Natural killer cell (primary cell): ENCODE measurements around the gene PCYT1B. TPM values are rescaled to one million over a fixed set of nuclear protein-coding genes. Genes with fewer than 3 reads are reported as not detected.
"Not testable (repeated sequence)": the region's sequence is repeated elsewhere in the genome, so short reads cannot be mapped to it uniquely, and the experiment has no call there.

Source experiments
- ATAC-seq, 3 donors: fragments of 150-1000 bp in 2 of 3; fragments of 200-7000 bp in 1 of 3; cut with Tn5 transposase; 1 replicate in 1 of 3; 2 replicates in 2 of 3; pipeline ENCODE4 v1.10.0; 2021; ENCODE audit warnings: mild to moderate bottlenecking in 2 of 3, moderate library complexity in 2 of 3
- DNase-seq, 2 donors: peaks; one replicate each; pipeline versions ENCODE4 v3.0.0 to v3.0.0-alpha.2; 2013 to 2021; ENCODE audit warnings: mixed read lengths in 1 of 2
- H3K27ac ChIP-seq: one replicate; pipeline ENCODE4 v1.5.1; 2013; ENCODE audit warnings: mild to moderate bottlenecking, low read length
- H3K27me3 ChIP-seq: one replicate; pipeline ENCODE4 v1.6.1; 2013; ENCODE audit warnings: low read length; ENCODE audit not compliant: control insufficient read depth, insufficient read depth
- H3K36me3 ChIP-seq: one replicate; pipeline ENCODE4 v1.6.1; 2013; ENCODE audit warnings: low read length; ENCODE audit not compliant: control insufficient read depth, insufficient read depth
- H3K4me1 ChIP-seq: one replicate; pipeline ENCODE4 v1.6.1; 2013; ENCODE audit warnings: low read length; ENCODE audit not compliant: control insufficient read depth, insufficient read depth
- H3K4me3 ChIP-seq: one replicate; pipeline ENCODE4 v1.5.1; 2013; ENCODE audit warnings: low read length
- H3K9me3 ChIP-seq: one replicate; pipeline ENCODE4 v1.6.1; 2013; ENCODE audit warnings: low read length; ENCODE audit not compliant: control insufficient read depth, insufficient read depth
- H3K27ac Mint-ChIP-seq, 2 donors: one replicate each; pipeline ENCODE4 v1.8.0; 2022; ENCODE audit warnings: mild to moderate bottlenecking in 2 of 2, mixed read lengths in 2 of 2, moderate library complexity in 1 of 2
- H3K27me3 Mint-ChIP-seq, 2 donors: one replicate each; pipeline ENCODE4 v1.8.0; 2022; ENCODE audit warnings: low read depth in 2 of 2, mixed read lengths in 2 of 2
- H3K36me3 Mint-ChIP-seq: one replicate; pipeline ENCODE4 v1.8.0; 2022; ENCODE audit warnings: mixed read lengths
- H3K4me1 Mint-ChIP-seq, 2 donors: one replicate each; pipeline ENCODE4 v1.8.0; 2022; ENCODE audit warnings: mixed read lengths in 2 of 2
- H3K4me3 Mint-ChIP-seq: one replicate; pipeline ENCODE4 v1.8.0; 2022; ENCODE audit warnings: mild to moderate bottlenecking, moderate library complexity, mixed read lengths
- H3K9me3 Mint-ChIP-seq, 2 donors: one replicate each; pipeline ENCODE4 v1.8.0; 2022; ENCODE audit warnings: mixed read lengths in 2 of 2
- WGBS: methylation state at CpG from one replicate; pipeline ENCODE4 v1.1.7; 2013; ENCODE audit warnings: missing lambda C conversion rate; ENCODE audit not compliant: insufficient coverage; 5-methylcytosine and 5-hydroxymethylcytosine counted together
- intact Hi-C: fragments of 100-400 bp; cut with micrococcal nuclease; formaldehyde crosslinking; loops from one replicate; pipeline ENCODE4 v1.14.2; 2022
- total RNA-seq, 4 donors: library from RNA; stranded (reverse); fragments of 120-200 nt in 1 of 4; gene quantifications; one replicate each; pipeline versions ENCODE4 v1.2.3 to v1.2.4, GENCODE V29; 2013 to 2022
- TF ChIP-seq, protein P1 (sequence below): fragments of 200-600 bp; IDR thresholded peaks from one replicate; pipeline ENCODE4 v1.8.0; 2022; ENCODE audit warnings: antibody characterized with exemption

Gene PCYT1B
- total RNA-seq, 3 donors from 2014 or later (not counting 1 experiment from before 2014, with no cell fraction given) = 0.41 to 0.48 (median 0.42) TPM

DNA sequence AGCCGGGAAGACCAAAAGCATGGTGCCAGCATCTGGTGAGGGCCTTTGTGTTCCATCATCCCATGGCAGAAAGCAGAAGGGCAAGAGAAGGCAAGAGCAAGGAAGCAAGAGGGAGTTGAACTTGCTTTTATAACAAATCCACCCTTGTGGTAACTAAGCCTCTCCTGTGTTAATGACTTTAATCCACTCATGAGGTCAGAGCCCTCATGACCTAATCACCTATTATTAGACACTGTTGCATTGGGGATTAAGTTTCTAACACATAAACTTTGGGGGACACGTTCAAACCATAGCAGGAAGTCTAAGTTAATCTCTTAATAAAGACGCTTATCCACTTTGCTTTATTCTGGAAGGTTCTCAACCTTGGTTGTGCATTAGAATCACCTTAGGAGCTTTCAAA lies 12.5 kb upstream of the PCYT1B start:
- no peak overlapping the region for H3K27ac Mint-ChIP-seq
- WGBS = 87% methylated on average over 3 of the region's 3 CpGs
- Histone ChIP-seq H3K9me3 (no peaks in the 10 kb centered on the region), H3K27me3 (no peaks in the 10 kb centered on the region), H3K27ac (no peak overlapping the region), H3K4me3 (no peak overlapping the region), H3K36me3 (no peaks in the 10 kb centered on the region), H3K4me1 (no peaks in the 10 kb centered on the region)
- TF ChIP-seq, protein P1, sequence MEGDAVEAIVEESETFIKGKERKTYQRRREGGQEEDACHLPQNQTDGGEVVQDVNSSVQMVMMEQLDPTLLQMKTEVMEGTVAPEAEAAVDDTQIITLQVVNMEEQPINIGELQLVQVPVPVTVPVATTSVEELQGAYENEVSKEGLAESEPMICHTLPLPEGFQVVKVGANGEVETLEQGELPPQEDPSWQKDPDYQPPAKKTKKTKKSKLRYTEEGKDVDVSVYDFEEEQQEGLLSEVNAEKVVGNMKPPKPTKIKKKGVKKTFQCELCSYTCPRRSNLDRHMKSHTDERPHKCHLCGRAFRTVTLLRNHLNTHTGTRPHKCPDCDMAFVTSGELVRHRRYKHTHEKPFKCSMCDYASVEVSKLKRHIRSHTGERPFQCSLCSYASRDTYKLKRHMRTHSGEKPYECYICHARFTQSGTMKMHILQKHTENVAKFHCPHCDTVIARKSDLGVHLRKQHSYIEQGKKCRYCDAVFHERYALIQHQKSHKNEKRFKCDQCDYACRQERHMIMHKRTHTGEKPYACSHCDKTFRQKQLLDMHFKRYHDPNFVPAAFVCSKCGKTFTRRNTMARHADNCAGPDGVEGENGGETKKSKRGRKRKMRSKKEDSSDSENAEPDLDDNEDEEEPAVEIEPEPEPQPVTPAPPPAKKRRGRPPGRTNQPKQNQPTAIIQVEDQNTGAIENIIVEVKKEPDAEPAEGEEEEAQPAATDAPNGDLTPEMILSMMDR = no peak
- no peaks in the 10 kb centered on the region for H3K27me3 Mint-ChIP-seq
- H3K4me3 Mint-ChIP-seq = no peak overlapping the region
- H3K9me3 Mint-ChIP-seq = no peaks in the 10 kb centered on the region
- ATAC-seq = no peak
- no peaks in the 10 kb centered on the region for H3K4me1 Mint-ChIP-seq
- intact Hi-C loops = no loop called here
- DNase-seq = no peak
- no peaks in the 10 kb centered on the region for H3K36me3 Mint-ChIP-seq

DNA sequence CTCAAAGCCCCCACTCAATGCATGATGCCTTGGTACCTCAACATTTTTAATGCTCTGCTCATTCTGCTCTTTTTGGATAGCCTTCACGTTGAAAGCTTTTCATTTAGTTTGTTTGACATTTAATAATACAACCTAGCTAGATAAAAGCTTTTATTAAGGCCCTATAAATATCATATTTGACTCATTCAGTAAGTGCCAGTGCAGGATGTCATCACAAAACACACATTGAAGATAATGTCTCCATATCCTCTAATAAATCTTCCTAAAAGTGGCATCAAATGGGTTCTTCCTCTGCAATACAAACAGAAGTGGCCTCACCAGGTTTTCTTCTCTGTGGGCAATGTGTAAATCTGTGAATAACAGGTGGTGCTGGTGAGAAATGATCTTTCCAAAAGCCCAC lies 12.0 kb upstream of the PCYT1B start:
- Histone ChIP-seq H3K4me1 (no peaks in the 10 kb centered on the region), H3K27ac (no peak overlapping the region), H3K27me3 (no peaks in the 10 kb centered on the region), H3K36me3 (no peaks in the 10 kb centered on the region), H3K4me3 (no peak overlapping the region), H3K9me3 (no peaks in the 10 kb centered on the region)
- H3K27ac Mint-ChIP-seq = no peak overlapping the region
- H3K36me3 Mint-ChIP-seq = no peaks in the 10 kb centered on the region
- no CpG with 5 or more reads among the region's 1 CpG for WGBS
- intact Hi-C loops = no loop called here
- H3K4me3 Mint-ChIP-seq = no peak overlapping the region
- H3K4me1 Mint-ChIP-seq = no peaks in the 10 kb centered on the region
- H3K9me3 Mint-ChIP-seq = no peaks in the 10 kb centered on the region
- ATAC-seq (no peak), DNase-seq (no peak)
- TF ChIP-seq, protein P1 = no peak
- no peaks in the 10 kb centered on the region for H3K27me3 Mint-ChIP-seq

DNA sequence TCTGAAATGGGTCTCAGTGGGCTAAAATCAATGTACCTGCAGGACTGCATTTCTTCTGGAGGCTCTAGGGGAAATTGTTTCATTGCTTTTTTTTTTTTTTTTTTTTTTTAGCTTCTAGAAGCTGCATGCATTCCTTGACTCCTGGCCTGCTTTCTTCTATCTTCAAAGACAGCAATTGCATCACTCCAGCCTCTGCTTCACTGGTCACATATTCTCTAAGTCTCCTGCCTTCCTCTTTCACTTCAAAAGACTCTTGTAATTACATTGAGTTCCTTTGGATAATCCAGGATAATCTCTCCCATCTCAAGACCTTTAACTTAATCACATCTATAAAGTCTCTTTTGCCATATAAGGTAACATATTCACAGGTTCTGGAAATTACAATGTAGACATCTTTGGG lies 11.3 kb upstream of the PCYT1B start:
- Histone ChIP-seq H3K4me3 (no peak overlapping the region), H3K27ac (no peak overlapping the region), H3K9me3 (no peaks in the 10 kb centered on the region), H3K4me1 (no peaks in the 10 kb centered on the region), H3K36me3 (no peaks in the 10 kb centered on the region), H3K27me3 (no peaks in the 10 kb centered on the region)
- DNase-seq = no peak
- Mint-ChIP-seq H3K27ac (no peak overlapping the region), H3K4me1 (no peaks in the 10 kb centered on the region), H3K36me3 (no peaks in the 10 kb centered on the region), H3K4me3 (no peak overlapping the region), H3K9me3 (no peaks in the 10 kb centered on the region), H3K27me3 (no peaks in the 10 kb centered on the region)
- no peak for ATAC-seq
- intact Hi-C loops = no loop called here
- TF ChIP-seq, protein P1 = no peak

DNA sequence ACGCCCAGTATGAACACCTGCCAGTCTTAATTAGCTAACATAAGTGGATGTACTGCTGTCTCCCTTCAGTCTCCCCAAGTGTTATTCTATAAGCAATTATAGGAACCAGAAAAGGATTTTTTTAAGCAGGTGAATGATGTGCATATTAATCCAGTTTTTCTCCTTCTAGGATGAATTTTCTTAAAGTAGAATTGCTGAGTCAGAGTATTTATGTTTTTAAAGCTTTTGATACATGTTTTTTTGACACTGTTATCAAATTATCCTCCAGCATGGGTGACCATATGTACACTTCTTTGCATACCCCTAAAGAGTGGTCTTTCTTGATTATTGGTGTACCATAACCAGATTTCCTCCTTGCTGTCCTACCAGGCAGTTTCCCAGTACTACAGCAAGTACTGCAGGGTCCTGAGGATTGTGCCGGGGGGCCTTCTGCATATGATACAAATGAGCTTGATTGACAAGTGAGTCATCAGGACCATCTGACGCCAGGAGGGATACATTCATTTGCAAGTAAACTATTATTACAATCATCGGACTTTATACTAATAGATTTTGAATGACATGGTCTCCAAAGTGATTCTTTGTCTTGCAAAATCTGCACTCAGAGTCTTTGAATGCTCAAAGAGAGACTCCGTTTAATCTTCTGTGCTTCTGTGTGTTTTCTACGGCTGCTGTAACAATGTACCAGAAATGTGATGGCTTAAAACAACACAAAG lies 10.7 kb upstream of the PCYT1B start:
- Histone ChIP-seq H3K36me3 (no peaks in the 10 kb centered on the region), H3K27me3 (no peaks in the 10 kb centered on the region), H3K27ac (no peak overlapping the region), H3K9me3 (no peaks in the 10 kb centered on the region), H3K4me1 (no peaks in the 10 kb centered on the region), H3K4me3 (no peak overlapping the region)
- ATAC-seq (no peak), DNase-seq (no peak)
- no peaks in the 10 kb centered on the region for H3K4me1 Mint-ChIP-seq
- no peaks in the 10 kb centered on the region for H3K9me3 Mint-ChIP-seq
- TF ChIP-seq, protein P1 = no peak
- no peak overlapping the region for H3K27ac Mint-ChIP-seq
- 96% methylated on average over 5 of the region's 6 CpGs for WGBS
- intact Hi-C loops = no loop called here
- no peak overlapping the region for H3K4me3 Mint-ChIP-seq
- no peaks in the 10 kb centered on the region for H3K36me3 Mint-ChIP-seq
- H3K27me3 Mint-ChIP-seq = no peaks in the 10 kb centered on the region

DNA sequence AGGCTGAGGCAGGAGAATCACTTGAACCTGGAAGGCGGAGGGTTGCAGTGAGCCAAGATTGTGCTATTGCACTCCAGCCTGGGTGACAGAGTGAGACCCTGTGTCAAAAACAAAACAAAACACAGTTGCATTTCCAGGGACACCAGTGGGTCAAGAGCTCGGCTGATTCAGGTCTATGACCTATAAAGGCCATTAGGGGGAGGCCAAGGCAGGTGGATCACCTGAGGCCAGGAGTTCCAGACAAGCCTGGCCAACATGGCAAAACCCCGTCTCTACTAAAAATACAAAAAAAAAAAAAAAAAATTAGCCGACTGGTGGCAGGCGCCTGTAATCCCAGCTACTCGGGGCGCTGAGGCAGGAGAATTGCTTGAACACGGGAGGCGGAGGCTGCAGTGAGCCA lies 8.5 kb upstream of the PCYT1B start:
- WGBS = 78% methylated on average over 2 of the region's 9 CpGs
- H3K4me1 ChIP-seq, DNase-seq, H3K36me3 ChIP-seq, H3K36me3 Mint-ChIP-seq, H3K4me3 Mint-ChIP-seq, H3K27ac Mint-ChIP-seq, H3K27me3 Mint-ChIP-seq, H3K27ac ChIP-seq, H3K9me3 Mint-ChIP-seq, H3K27me3 ChIP-seq, ATAC-seq, H3K4me3 ChIP-seq, intact Hi-C loops, H3K9me3 ChIP-seq, H3K4me1 Mint-ChIP-seq: not testable (repeated sequence)
